Inflammatory macrophage treated with lipopolysaccharide for 1 hour (primary cell): ENCODE results near the gene SEPTIN8.

Source experiments
- DNase-seq, 2 donors: peaks; one replicate each; pipeline ENCODE4 v3.0.0-alpha.2; 2020 to 2022

The SEPTIN8 gene

GRCh38 chr5:132763181-132764036, 13.6 kb downstream of the SEPTIN8 start:
- peak in 1 of 2 donors; percentile 16 for DNase-seq

- no peak for DNase-seq
Observed at GRCh38 chr5:132762246-132763000, 14.6 kb downstream of the SEPTIN8 start.

- no peak for DNase-seq
Observed at GRCh38 chr5:132761321-132762240, 15.5 kb downstream of the SEPTIN8 start.

GRCh38 chr5:132760601-132761317, 16.3 kb downstream of the SEPTIN8 start:
- no peak for DNase-seq

- DNase-seq = no peak
Observed at GRCh38 chr5:132760049-132760420, 17.0 kb downstream of the SEPTIN8 start.

GRCh38 chr5:132759114-132760048, 17.7 kb downstream of the SEPTIN8 start:
- DNase-seq = no peak

- no peak for DNase-seq
Observed at GRCh38 chr5:132758451-132758850, 18.6 kb downstream of the SEPTIN8 start.

- DNase-seq = no peak
Observed at GRCh38 chr5:132756542-132756941, 20.5 kb downstream of the SEPTIN8 start.

GRCh38 chr5:132754947-132755346, 22.1 kb downstream of the SEPTIN8 start:
- DNase-seq = no peak

GRCh38 chr5:132754111-132754510, 22.9 kb downstream of the SEPTIN8 start:
- no peak for DNase-seq

GRCh38 chr5:132753135-132753987, 23.7 kb downstream of the SEPTIN8 start:
- no peak for DNase-seq

GRCh38 chr5:132752581-132753125, 24.4 kb downstream of the SEPTIN8 start:
- DNase-seq = no peak

GRCh38 chr5:132751971-132752580, 25.0 kb downstream of the SEPTIN8 start:
- DNase-seq = no peak

GRCh38 chr5:132751444-132751843, 25.6 kb downstream of the SEPTIN8 start:
- peak; percentile 13 to 17 for DNase-seq

GRCh38 chr5:132750471-132751230, 26.4 kb downstream of the SEPTIN8 start:
- DNase-seq = no peak

GRCh38 chr5:132749506-132749905, 27.5 kb downstream of the SEPTIN8 start:
- no peak for DNase-seq

GRCh38 chr5:132748522-132749000, 28.5 kb downstream of the SEPTIN8 start:
- DNase-seq = no peak
